ENCODE measurements around the gene EHMT1.

GRCh38 chr9:137793196-137793841, 174.5 kb downstream of the EHMT1 start:
- TF ChIP-seq CTCF (IDR thresholded peaks at IDR 0.05; ENCODE audit: insufficient read depth, low read depth, low read length) (no peak), EZH2 (IDR thresholded peaks at IDR 0.05; ENCODE audit: insufficient read depth, low read length) (no peak)

Data from astrocyte (in vitro differentiated cells and primary cell).